GM10248 (cell line): Measurements from ENCODE around the gene LSS.

ENCODE experiments used
- CTCF ChIA-PET: fragments of 300-600 bp; sonication (Branson Sonifier 250); formaldehyde crosslinking; extraction: SDS; loops from one replicate; lab custom pipeline; 2021; ENCODE audit warnings: antibody characterized with exemption; lab: Yijun Ruan, JAX
- POLR2A ChIA-PET: fragments of 350-650 bp; sonication (Branson Sonifier 250); formaldehyde crosslinking; extraction: SDS; loops from one replicate; lab custom pipeline; 2020; ENCODE audit warnings: antibody characterized with exemption; lab: Yijun Ruan, JAX
- DNase-seq: peaks from one replicate; pipeline ENCODE4 v3.0.0; 2012; ENCODE audit errors: extremely low spot score
- TF ChIP-seq, protein P1 (sequence below): IDR thresholded peaks from 2 replicates; pipeline ENCODE4 v1.5.1; 2012; ENCODE audit warnings: mild to moderate bottlenecking, low read depth; ENCODE audit errors: extremely low read depth, missing control alignments, control extremely low read depth

Gene LSS

DNA sequence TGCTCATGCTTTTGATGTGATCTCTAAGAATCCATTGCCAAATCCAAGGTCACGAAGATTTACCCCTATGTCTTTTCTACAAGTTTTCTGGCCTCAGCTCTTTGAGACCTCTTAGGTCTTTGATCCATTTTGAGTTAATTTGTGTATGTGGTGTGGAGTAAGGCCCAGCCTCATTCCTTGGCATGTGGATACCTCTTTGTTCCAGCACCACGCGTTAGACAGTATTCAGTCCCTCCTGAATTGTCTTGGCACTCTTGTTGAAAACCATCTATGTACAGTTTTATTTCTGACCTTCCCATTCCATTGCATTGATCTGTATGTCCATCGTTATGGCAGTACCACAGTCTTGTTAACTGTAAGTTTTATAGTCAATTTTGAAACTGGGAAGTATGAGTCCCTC lies 65.2 kb downstream of the LSS start:
- ChIA-PET POLR2A (no interaction called here), CTCF (interaction anchor here (2.7 kb wide), 1 partner anchor 20 kb away, joined by 8 read pairs; no protein-coding TSS in a partner anchor)
- DNase-seq: no peak
- TF ChIP-seq, protein P1, sequence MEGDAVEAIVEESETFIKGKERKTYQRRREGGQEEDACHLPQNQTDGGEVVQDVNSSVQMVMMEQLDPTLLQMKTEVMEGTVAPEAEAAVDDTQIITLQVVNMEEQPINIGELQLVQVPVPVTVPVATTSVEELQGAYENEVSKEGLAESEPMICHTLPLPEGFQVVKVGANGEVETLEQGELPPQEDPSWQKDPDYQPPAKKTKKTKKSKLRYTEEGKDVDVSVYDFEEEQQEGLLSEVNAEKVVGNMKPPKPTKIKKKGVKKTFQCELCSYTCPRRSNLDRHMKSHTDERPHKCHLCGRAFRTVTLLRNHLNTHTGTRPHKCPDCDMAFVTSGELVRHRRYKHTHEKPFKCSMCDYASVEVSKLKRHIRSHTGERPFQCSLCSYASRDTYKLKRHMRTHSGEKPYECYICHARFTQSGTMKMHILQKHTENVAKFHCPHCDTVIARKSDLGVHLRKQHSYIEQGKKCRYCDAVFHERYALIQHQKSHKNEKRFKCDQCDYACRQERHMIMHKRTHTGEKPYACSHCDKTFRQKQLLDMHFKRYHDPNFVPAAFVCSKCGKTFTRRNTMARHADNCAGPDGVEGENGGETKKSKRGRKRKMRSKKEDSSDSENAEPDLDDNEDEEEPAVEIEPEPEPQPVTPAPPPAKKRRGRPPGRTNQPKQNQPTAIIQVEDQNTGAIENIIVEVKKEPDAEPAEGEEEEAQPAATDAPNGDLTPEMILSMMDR: no peak

DNA sequence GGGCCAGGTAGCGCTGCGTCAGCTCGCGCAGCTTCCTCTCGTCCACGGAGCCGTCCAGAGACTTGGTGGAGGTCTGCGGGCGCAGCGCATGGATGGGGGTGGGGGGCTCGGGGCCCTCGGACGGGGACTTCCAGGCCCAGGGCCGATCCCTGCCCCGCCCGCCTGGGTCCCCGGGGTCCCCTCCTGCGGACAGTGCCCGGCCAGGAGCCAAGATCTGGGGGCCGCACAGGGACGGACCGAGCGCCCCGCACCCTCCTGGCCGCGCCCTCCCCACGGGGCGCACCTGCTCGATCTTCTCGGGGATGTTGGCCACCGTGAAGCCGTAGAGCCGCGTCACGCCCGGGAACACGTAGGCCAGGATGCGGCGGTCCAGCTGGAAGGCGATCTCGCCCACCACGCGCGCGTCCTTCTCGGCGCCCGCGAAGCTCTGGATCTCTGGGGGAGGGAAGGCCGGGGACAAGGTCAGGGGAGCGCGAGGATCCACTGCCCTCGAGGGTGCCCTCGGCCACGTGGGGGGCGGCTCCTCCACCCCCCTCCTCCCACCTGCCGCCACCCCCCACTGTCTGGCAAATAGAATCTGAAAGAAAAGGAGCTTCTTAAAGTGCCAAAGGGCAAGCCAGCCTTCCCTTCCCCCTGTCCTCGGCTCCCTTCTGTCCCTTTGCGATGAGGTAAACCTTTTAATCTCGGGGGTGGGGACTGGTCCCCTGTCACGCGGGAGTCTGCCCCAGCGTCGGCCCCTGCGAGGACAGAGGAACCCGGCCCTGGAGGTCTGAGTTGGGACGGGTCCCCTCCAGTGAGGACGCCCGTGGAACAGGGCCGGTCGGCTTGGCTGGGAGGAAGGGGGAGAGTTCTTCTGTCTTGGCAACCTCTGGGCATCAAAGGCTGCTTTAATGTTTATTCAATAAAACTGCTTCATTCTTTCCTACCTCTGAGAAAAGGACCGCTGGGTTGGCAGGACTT lies 66.7 kb downstream of the LSS start:
- no peak for DNase-seq
- CTCF ChIA-PET: interaction anchor here (2.7 kb wide), 1 partner anchor 18 kb away, joined by 8 read pairs; no protein-coding TSS in a partner anchor

DNA sequence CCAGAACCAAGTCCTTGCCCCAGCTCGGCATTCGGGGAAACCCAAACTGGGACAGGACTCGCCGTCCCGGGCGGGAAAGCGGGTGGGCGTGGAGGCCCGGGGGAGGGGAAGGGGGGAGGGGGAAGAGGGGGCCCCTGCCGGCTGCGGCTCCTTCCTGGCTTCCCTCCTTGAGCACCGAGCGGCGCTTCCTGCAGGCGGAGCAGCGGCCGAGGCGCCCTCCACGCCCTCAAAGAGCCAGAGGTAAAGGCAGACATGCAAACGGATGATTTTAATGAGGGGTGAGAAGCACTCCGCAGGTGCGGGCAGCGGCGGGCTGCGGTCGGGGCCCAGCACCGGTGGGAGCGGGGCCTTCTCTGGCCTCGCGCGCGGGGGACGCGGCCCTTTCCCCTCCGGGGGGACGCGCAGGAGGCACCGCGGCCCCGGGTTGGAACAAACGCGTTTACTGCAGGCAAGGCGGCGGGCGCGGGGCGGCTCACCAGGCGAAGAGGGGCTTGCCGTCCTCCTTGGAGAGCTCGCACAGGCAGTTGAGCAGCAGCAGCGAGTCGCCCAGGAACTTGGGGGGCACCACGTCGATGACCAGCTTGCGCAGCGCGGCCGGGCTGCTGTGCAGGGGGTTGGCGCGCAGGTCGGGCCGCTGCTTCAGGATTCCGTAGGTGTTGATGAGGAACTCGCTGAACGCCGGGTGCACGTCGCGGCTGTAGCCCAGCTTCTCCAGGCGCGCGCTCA lies 67.5 kb downstream of the LSS start:
- ChIA-PET POLR2A (no interaction called here), CTCF (no interaction called here)
- no peak for DNase-seq
- TF ChIP-seq, protein P1: no peak

More for the DNA sequence above, 66.7 kb downstream of the LSS start:
- POLR2A ChIA-PET: no interaction called here
- TF ChIP-seq, protein P1: no peak

DNA sequence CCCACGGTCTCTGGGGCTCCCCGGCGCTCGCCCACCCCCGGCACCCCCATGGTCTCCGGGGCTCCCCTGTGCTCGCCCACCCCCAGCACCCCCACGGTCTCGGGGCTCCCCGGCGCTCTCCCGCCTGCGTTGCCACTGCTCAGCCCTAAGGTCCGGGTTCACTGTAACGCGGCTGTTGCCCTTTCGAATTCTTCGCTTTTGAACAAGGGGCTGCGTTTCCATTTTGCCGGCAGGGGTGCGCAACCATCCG lies 68.0 kb downstream of the LSS start:
- TF ChIP-seq, protein P1: no peak
- CTCF ChIA-PET: no interaction called here
- DNase-seq: no peak
- POLR2A ChIA-PET: no interaction called here

DNA sequence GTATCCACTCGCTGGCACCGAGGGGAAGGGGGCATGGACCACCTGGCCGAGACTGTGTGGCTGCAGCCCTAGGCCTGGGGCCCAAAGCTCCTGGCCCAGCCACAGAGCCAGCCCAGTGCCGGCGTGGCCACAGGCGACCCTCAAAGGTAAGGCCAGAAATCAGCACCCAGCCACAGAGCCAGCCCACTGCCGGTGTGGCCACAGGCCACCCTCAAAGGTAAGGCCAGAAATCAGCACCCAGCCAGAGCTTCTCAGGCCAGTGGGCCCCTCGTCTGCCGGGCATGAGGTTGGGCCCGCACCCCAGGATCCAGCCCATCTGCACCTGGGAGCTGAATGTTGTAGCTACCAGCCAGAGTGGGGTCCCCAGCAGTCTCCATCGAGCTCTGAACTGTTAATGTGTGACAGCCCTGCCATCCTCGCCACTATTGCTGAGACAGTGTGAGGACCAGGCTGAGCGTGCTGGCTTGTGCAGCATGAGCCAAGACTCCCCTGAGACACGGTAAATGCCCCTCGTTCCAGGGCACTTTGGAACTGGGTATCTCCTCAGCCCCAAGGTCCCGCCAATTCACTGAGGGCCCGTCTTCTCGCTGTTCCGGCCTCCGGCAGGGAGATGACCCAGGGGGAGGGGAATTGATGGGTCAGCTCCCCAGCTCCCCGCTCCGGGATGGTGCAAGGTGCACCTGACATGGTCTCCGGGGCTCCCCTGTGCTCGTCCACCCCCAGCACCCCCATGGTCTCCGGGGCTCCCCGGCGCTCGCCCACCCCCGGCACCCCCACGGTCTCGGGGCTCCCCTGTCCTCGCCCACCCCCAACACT lies 68.5 kb downstream of the LSS start:
- ChIA-PET CTCF (interaction anchor here (1.0 kb wide), 1 partner anchor 17 kb away, joined by 3 read pairs; no protein-coding TSS in a partner anchor), POLR2A (no interaction called here)
- DNase-seq: no peak
- TF ChIP-seq, protein P1: no peak

DNA sequence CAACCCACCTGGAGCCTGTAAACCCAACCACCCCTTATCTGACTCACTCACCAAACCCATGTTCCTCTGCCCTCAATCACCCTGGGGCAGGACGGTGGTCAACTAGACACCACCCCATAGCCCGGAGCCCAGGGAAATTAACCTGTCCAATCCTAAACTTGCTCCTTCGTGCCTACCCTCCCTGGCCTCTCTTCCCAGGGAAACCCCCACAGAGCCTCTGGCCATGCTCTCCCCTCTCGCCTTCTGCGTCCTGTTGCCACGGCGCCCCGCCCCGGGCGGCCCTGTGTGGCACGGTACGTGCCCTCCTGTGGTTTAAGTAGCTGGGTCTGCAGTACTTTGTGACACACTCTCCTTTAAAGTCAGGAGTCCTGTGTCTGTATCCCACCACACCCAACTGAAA lies 69.2 kb downstream of the LSS start:
- DNase-seq: no peak
- ChIA-PET POLR2A (no interaction called here), CTCF (interaction anchor here (1.0 to 1.2 kb wide), 2 partner anchors 15 to 17 kb away, joined by 3 read pairs; no protein-coding TSS in a partner anchor)
- TF ChIP-seq, protein P1: no peak
